Hepatocyte (in vitro differentiated cells): Measurements from ENCODE around the gene PNPLA8.
"Not testable (repeated sequence)": the region's sequence is repeated elsewhere in the genome, so short reads cannot be mapped to it uniquely, and the experiment has no call there.

Experiments
- CTCF ChIP-seq: fragments of 200-600 bp; sonication (generic); IDR thresholded peaks from 2 replicates; pipeline ENCODE4 v1.5.1; 2016; ENCODE audit warnings: antibody characterized with exemption, mild to moderate bottlenecking; ENCODE audit not compliant: poor library complexity
- EZH2 ChIP-seq: fragments of 200-600 bp; sonication (generic); IDR thresholded peaks from 2 replicates; pipeline ENCODE4 v1.6.1; 2016; ENCODE audit warnings: antibody characterized with exemption, mild to moderate bottlenecking, borderline replicate concordance

GRCh38 chr7:108538685-108539084, 12.8 kb upstream of the PNPLA8 start:
- not testable (repeated sequence) for TF ChIP-seq CTCF, EZH2
